T-cell (primary cell): ENCODE results near the gene SYVN1. TPM values are rescaled to one million over a fixed set of nuclear protein-coding genes. Genes with fewer than 3 reads are reported as not detected.

Experiments used
- ATAC-seq, 4 experiments: fragments of 200-7000 bp in 3 of 4; fragments of 150-1000 bp in 1 of 4; cut with Tn5 transposase; replicated peaks in 1 of 4; 1 replicate in 3 of 4; 2 replicates in 1 of 4; pipeline ENCODE4 v1.10.0; 2021; ENCODE audit warnings: moderate library complexity in 3 of 4, mild to moderate bottlenecking in 2 of 4, moderate number of reproducible peaks in 1 of 4
- CTCF ChIA-PET, 2 donors: fragments of 300-600 bp; sonication (Branson Sonifier 250); formaldehyde crosslinking; loops; one replicate each; lab custom pipeline; 2022; ENCODE audit warnings: antibody characterized with exemption in 2 of 2; lab: Charles Lee
- POLR2A ChIA-PET, 2 donors: fragments of 300-600 bp; sonication (Branson Sonifier 250); formaldehyde crosslinking; loops; one replicate each; lab custom pipeline; 2022; ENCODE audit warnings: antibody characterized with exemption in 2 of 2; lab: Charles Lee
- DNase-seq, 35 experiments: peaks; one replicate each; pipeline versions ENCODE4 v3.0.0 to v3.0.0-alpha.2; 2013 to 2023
- H3K27ac ChIP-seq: one replicate; pipeline ENCODE4 v1.5.1; 2013; ENCODE audit warnings: low read length
- H3K27me3 ChIP-seq, 2 experiments: replicated peaks in 1 of 2; 1 replicate in 1 of 2; 2 replicates in 1 of 2; pipeline versions ENCODE4 v1.6.1 to v1.7.0; 2013; ENCODE audit warnings: low read length in 1 of 2, mixed read lengths in 1 of 2; ENCODE audit not compliant: control insufficient read depth in 2 of 2, insufficient read depth in 2 of 2; ENCODE audit errors: extremely low read depth in 1 of 2
- H3K36me3 ChIP-seq, 2 donors: 1 replicate in 1 of 2; 2 replicates in 1 of 2; pipeline versions ENCODE4 v1.6.1 to v1.7.0; 2013; ENCODE audit warnings: low read length in 1 of 2; ENCODE audit not compliant: control insufficient read depth in 2 of 2, insufficient read depth in 1 of 2; ENCODE audit errors: extremely low read depth in 1 of 2
- H3K4me1 ChIP-seq, 2 experiments: 1 replicate in 1 of 2; 2 replicates in 1 of 2; pipeline versions ENCODE4 v1.6.1 to v1.7.0; 2013; ENCODE audit warnings: low read length in 2 of 2, mixed read lengths in 1 of 2; ENCODE audit not compliant: insufficient read depth in 2 of 2, control insufficient read depth in 1 of 2; ENCODE audit errors: extremely low read depth in 1 of 2
- H3K4me3 ChIP-seq, 2 donors: 1 replicate in 1 of 2; 2 replicates in 1 of 2; pipeline versions ENCODE4 v1.5.1 to v1.7.0; 2013; ENCODE audit warnings: mild to moderate bottlenecking in 2 of 2, low read length in 1 of 2, moderate library complexity in 1 of 2; ENCODE audit not compliant: control insufficient read depth in 1 of 2; ENCODE audit errors: extremely low read depth in 1 of 2
- H3K9me3 ChIP-seq: 2 replicates; pipeline ENCODE4 v1.7.0; 2013
- H3K27ac Mint-ChIP-seq, 2 donors: one replicate each; pipeline ENCODE4 v1.8.0; 2020 to 2021; ENCODE audit warnings: mild to moderate bottlenecking in 2 of 2, mixed read lengths in 2 of 2
- H3K27me3 Mint-ChIP-seq, 2 donors: one replicate each; pipeline ENCODE4 v1.8.0; 2021 to 2022; ENCODE audit warnings: mixed read lengths in 2 of 2
- H3K36me3 Mint-ChIP-seq: one replicate; pipeline ENCODE4 v1.8.0; 2021; ENCODE audit warnings: mixed read lengths
- H3K4me1 Mint-ChIP-seq, 3 donors: one replicate each; pipeline ENCODE4 v1.8.0; 2020 to 2022; ENCODE audit warnings: mixed read lengths in 3 of 3, mild to moderate bottlenecking in 1 of 3
- H3K4me3 Mint-ChIP-seq, 3 donors: one replicate each; pipeline ENCODE4 v1.8.0; 2020 to 2022; ENCODE audit warnings: mild to moderate bottlenecking in 3 of 3, mixed read lengths in 3 of 3, moderate library complexity in 3 of 3
- H3K9me3 Mint-ChIP-seq, 3 donors: one replicate each; pipeline ENCODE4 v1.8.0; 2020 to 2022; ENCODE audit warnings: mixed read lengths in 3 of 3
- WGBS: methylation state at CpG from one replicate; pipeline ENCODE4 v1.1.5; 2013; ENCODE audit warnings: missing lambda C conversion rate; ENCODE audit not compliant: insufficient coverage; 5-methylcytosine and 5-hydroxymethylcytosine counted together
- total RNA-seq, 35 experiments: library from RNA in 6 of 35; stranded (reverse) in 6 of 35; fragments of 120-200 nt in 1 of 35; gene quantifications; one replicate each; pipeline versions ENCODE4 v1.2.1 to v1.2.4 and lab custom pipeline; 2013 to 2026

The SYVN1 gene
- total RNA-seq, 5 donors from 2014 or later (not counting 1 experiment from before 2014, with no cell fraction given) = 63.8 to 77.7 (median 68.8) TPM

- Mint-ChIP-seq H3K36me3 (peaks cover 32% of the 10 kb centered on the region), H3K27me3 (no peaks in the 10 kb centered on the region), H3K27ac (peak overlapping the region in 1 of 2 donors; percentile 8), H3K4me3 (no peak overlapping the region), H3K9me3 (no peaks in the 10 kb centered on the region), H3K4me1 (peaks cover 17 to 28% (median 23%) of the 10 kb centered on the region in 3 donors)
- ATAC-seq = no peak
- CTCF ChIA-PET = interaction anchor here in 1 of 2 donors (1.2 kb wide), 1 partner anchor 226 kb away, joined by 3 read pairs; no protein-coding TSS in a partner anchor
- H3K4me3 ChIP-seq = no peak overlapping the region
- H3K27ac ChIP-seq = no peak overlapping the region
- H3K9me3 ChIP-seq = no peaks in the 10 kb centered on the region
- peaks cover 11 to 41% of the 10 kb centered on the region in 2 donors for H3K36me3 ChIP-seq
- H3K4me1 ChIP-seq = peaks cover 0 to 2% of the 10 kb centered on the region in 2 experiments
- no peak for DNase-seq
- H3K27me3 ChIP-seq = no peaks in the 10 kb centered on the region
- POLR2A ChIA-PET = no interaction called here
Measured at GRCh38 chr11:65103476-65103875, 30.8 kb downstream of the SYVN1 start.

DNA sequence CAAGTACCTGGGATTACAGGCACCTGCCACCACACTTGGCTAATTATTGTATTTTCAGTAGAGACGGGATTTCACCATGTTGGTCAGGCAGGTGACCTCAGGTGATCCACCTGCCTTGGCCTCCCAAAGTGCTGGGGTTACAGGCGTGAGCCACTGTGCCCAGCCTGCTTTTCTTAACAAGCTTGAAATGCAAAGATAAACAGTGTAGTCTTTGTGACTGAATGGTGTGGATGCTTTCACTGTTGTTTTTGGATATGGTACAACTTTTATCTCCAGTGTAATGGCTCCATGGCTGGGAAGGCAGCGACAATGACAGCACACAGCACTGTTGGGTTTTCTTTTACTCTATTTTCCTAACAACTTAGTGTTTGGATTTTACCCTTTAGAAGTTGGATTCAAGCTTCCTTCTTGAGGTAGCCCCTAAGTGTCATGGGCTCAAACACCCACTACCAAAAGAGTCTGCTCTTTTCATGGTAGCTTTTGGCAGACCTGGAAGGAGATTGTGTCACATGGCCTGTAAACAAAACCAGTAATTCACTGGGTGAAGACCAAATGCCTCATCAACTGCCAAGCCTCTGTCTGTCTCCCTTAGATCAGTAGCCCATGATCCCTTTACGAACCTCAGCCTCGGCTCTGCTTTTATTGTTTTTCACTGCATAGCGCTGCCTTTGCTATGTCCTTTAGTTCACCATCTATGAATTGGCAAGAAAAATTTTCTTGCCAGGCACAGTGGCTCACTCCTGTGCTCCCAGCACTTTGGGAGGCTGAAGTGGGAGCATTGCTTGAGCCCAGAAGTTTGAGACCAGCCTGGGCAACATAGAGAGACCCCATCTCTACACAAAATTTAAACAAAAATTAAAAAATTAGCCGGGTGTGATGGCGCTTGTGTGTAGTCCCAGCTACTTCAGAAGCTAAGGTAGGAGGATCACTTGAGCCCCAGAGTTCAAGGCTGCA lies 31.9 kb downstream of the SYVN1 start:
- H3K36me3 ChIP-seq = peaks cover 5 to 36% of the 10 kb centered on the region in 2 donors
- DNase-seq (no peak), ATAC-seq (no peak)
- H3K27ac ChIP-seq = no peak overlapping the region
- H3K4me1 ChIP-seq = peaks cover 2 to 8% of the 10 kb centered on the region in 2 experiments
- Mint-ChIP-seq H3K27ac (no peak overlapping the region), H3K27me3 (no peaks in the 10 kb centered on the region), H3K4me1 (peaks cover 21 to 34% (median 23%) of the 10 kb centered on the region in 3 donors), H3K9me3 (no peaks in the 10 kb centered on the region), H3K4me3 (no peak overlapping the region), H3K36me3 (peaks cover 37% of the 10 kb centered on the region)
- no peak overlapping the region for H3K4me3 ChIP-seq
- H3K27me3 ChIP-seq = no peaks in the 10 kb centered on the region
- WGBS = 99% methylated on average over 6 of the region's 8 CpGs
- ChIA-PET POLR2A (interaction anchor here in 1 of 2 donors (0.9 kb wide), 1 partner anchor 63 kb away, joined by 3 read pairs; no protein-coding TSS in a partner anchor), CTCF (interaction anchor here (0.6 to 1.2 kb wide), 3 partner anchors 8 to 227 kb away, joined by 3 to 4 read pairs (median 3); no protein-coding TSS in a partner anchor)
- H3K9me3 ChIP-seq = no peaks in the 10 kb centered on the region

DNA sequence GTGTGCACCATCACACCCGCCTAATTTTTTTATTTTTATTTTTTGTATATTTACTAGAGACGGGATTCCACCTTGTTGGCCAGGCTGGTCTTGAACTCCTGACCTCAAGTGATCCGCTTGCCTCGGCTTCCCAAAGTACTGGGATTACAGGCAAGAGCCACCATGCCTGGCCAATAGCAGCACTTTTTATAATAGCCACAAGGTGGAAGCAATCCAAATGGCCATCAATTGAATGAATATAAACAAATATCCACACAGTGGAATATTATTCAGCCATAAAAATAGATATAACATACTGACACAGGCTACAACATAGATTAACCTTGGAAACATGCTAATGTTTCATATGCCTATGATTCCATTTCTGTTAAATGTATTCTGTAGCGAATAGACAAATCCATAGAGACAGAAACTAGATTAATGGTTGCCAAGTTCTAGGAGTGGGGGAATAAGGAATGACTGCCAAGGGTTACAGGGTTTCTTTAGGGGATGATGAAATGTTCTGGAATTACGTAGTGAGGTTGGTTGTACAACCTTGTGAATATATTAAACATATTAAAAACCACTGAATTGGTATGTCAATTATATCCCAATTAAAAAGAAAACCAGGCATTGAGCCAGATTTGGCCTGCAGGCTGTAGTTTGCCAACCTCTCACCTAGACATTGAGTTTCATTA lies 33.5 kb downstream of the SYVN1 start:
- Mint-ChIP-seq H3K9me3 (no peaks in the 10 kb centered on the region), H3K27ac (no peak overlapping the region), H3K4me1 (peaks cover 16 to 40% (median 28%) of the 10 kb centered on the region in 3 donors), H3K4me3 (no peak overlapping the region), H3K36me3 (peaks cover 28% of the 10 kb centered on the region), H3K27me3 (no peaks in the 10 kb centered on the region)
- H3K4me3 ChIP-seq = no peak overlapping the region
- H3K27me3 ChIP-seq = no peaks in the 10 kb centered on the region
- H3K27ac ChIP-seq = no peak overlapping the region
- 100% methylated on average over 2 of the region's 6 CpGs for WGBS
- no peaks in the 10 kb centered on the region for H3K9me3 ChIP-seq
- ChIA-PET POLR2A (no interaction called here), CTCF (interaction anchor here in 1 of 2 donors (0.6 to 0.9 kb wide), 3 partner anchors 12 to 364 kb away, joined by 4 to 5 read pairs (median 5); no protein-coding TSS in a partner anchor)
- H3K4me1 ChIP-seq = peaks cover 7 to 18% of the 10 kb centered on the region in 2 experiments
- DNase-seq (no peak), ATAC-seq (no peak)
- peaks cover 1 to 33% of the 10 kb centered on the region in 2 donors for H3K36me3 ChIP-seq

- CTCF ChIA-PET = interaction anchor here in 1 of 2 donors (0.6 kb wide), 1 partner anchor 138 kb away, joined by 5 read pairs; no protein-coding TSS in a partner anchor
- Mint-ChIP-seq H3K27me3 (no peaks in the 10 kb centered on the region), H3K4me1 (peaks cover 13 to 24% (median 23%) of the 10 kb centered on the region in 3 donors), H3K9me3 (no peaks in the 10 kb centered on the region), H3K4me3 (peak overlapping the region; percentile 81 to 93 (median 85)), H3K36me3 (peaks cover 17% of the 10 kb centered on the region), H3K27ac (peak overlapping the region in 1 of 2 donors; percentile 94)
- WGBS = 40% methylated on average over 2 of the region's 8 CpGs
- peak overlapping the region; percentile 83 for H3K27ac ChIP-seq
- H3K9me3 ChIP-seq = no peaks in the 10 kb centered on the region
- POLR2A ChIA-PET = no interaction called here
- peak overlapping the region; percentile 39 to 78 for H3K4me3 ChIP-seq
- H3K4me1 ChIP-seq = peaks cover 7 to 22% of the 10 kb centered on the region in 2 experiments
- ATAC-seq (no peak), DNase-seq (no peak)
- H3K36me3 ChIP-seq = peaks cover 0 to 19% of the 10 kb centered on the region in 2 donors
- H3K27me3 ChIP-seq = no peaks in the 10 kb centered on the region
Measured at GRCh38 chr11:65096926-65097325, 37.4 kb downstream of the SYVN1 start.

DNA sequence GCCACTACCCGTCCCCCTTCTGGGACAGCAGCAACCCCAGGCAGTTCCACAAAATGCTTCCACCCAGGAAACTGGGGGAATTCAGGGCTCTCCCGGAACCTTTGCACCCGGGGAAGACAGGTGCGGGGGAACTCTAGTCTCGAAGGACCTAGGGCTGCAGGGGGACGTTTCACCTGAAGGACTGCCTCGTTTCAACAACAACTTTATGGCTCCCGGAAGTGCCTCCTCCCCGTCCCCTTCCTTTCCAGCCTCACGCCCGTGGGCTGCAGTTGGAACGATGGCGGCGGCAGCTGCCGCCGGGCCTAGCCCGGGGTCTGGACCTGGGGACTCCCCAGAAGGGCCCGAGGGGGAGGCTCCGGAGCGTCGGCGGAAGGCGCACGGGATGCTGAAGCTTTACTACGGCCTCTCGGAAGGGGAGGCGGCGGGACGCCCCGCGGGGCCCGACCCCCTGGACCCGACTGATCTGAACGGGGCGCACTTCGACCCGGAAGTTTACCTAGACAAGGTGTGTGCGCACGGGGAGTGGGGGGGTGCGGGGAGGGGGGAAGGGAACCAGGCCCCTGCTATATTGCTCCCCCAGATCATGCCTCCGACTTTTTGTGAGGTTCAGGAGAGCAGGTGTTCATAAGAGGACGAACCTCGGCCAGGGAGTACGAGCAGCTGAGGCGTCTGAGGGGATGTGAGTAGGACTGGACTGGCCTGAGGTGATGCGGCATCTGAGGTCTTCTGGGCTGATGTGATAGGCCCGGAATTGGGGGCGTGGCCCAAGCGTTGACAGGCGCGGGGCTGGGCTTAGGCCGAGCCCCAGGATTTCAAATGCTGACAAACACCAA lies 38.1 kb downstream of the SYVN1 start, which contains the start of gene VPS51:
Gene VPS51, plus strand, starts transcription at position 241 of the 833 bp plus-strand sequence. Its CDS starts 37 bp downstream, at position 278.
- Histone ChIP-seq H3K9me3 (no peaks in the 10 kb centered on the region), H3K27ac (peak within 1 kb of the TSS; percentile 83), H3K27me3 (no peaks in the 10 kb centered on the region), H3K36me3 (peaks cover 0 to 18% of the 10 kb centered on the region in 2 donors), H3K4me3 (peak within 1 kb of the TSS; percentile 39 to 78), H3K4me1 (peaks cover 7 to 22% of the 10 kb centered on the region in 2 experiments)
- Mint-ChIP-seq H3K9me3 (no peaks in the 10 kb centered on the region), H3K27ac (peak within 1 kb of the TSS; percentile 92 to 94), H3K4me3 (peak within 1 kb of the TSS; percentile 81 to 93 (median 85)), H3K4me1 (peaks cover 13 to 24% (median 23%) of the 10 kb centered on the region in 3 donors), H3K27me3 (no peaks in the 10 kb centered on the region), H3K36me3 (peaks cover 16% of the 10 kb centered on the region)
- WGBS = 1% methylated on average over 44 of the region's 52 CpGs
- ChIA-PET CTCF (interaction anchor here in 1 of 2 donors (0.6 kb wide), 2 partner anchors 137 to 224 kb away, joined by 3 to 5 read pairs; no protein-coding TSS in a partner anchor), POLR2A (interaction anchor here in 1 of 2 donors (0.7 kb wide), 1 partner anchor 26 kb away, joined by 3 read pairs; the partner anchor contains the start of genes FAU and MRPL49)
- DNase-seq (peak; percentile 72 to 93 (median 82)), ATAC-seq (peak; percentile 86 to 88 (median 86))
